ENCODE measurements around the gene AUTS2.

Gene AUTS2

DNA sequence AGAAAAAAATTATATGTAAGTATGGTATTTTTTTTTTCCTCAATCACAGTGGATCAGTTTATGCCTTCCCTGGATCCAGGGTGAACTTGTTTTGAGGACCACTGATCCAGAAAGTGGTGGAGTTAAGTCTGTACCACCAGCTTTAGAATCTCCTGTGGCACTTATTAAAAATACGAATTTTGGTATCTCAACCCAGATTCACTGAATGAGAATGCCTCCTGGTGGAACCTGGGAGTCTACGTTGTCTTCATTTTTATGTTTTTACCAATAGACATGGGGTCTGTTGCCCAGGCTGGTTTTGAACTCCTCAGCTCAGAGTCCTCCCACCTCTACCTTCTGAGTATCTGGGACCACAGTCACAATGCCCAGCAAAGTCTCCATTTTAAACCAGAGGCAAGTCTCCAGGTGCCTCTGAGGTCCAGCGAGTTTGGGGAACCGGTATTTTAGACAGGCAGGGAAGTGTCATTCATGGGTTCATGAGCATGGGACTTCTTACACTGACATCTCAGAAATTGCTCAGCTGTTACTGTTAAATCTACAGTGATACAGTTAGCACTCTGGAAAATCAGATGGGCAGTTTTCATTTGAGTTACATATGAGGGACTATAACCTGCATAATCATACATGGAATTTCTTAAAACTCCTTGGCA, 200.9 kb downstream of the AUTS2 start:
- DNase-seq = no peak

DNA sequence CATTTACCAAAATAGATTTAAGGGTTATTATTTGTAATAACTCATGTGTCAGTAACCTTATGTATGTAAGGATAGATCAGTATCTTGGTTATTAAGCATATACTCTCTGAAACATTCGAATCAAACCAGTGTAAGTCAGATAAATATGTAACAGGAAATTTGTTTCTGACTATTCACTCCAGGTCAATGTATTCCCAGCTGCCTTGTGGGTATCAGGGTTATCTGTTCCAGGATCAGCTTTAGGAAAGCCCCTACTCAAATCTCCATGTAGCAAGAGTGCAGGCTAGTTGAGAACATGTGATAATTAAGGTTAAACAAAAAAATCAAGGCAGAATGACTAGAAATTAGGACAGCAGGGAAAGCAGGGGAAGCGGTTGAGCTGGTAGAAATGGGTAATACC, 201.7 kb downstream of the AUTS2 start:
- no peak for DNase-seq

GRCh38 chr7:69800495-69800894, 202.2 kb downstream of the AUTS2 start:
- DNase-seq = no peak

- no peak for DNase-seq
Observed at GRCh38 chr7:69801729-69802682, 203.7 kb downstream of the AUTS2 start.

- no peak for DNase-seq
Observed at GRCh38 chr7:69803699-69804516, 205.6 kb downstream of the AUTS2 start.

DNA sequence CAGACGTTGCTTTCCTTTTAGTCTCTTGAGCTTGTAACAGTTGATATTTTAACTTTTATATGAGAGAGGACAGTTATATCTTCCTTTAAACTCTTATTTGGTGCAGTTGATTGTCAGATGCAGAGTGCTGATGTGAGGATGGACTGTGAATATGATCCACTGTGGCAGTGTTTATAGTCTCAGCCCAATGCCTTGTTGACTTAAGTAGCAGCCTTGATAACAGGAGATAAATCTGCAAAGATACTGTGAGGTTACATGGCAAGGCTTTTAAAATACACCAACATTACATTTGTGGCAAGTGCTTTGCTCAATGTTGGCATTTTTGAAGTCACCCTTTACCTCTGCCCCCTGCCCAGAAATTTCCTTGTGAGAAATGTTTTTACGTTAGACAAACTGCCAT, 206.7 kb downstream of the AUTS2 start:
- no peak for DNase-seq

DNA sequence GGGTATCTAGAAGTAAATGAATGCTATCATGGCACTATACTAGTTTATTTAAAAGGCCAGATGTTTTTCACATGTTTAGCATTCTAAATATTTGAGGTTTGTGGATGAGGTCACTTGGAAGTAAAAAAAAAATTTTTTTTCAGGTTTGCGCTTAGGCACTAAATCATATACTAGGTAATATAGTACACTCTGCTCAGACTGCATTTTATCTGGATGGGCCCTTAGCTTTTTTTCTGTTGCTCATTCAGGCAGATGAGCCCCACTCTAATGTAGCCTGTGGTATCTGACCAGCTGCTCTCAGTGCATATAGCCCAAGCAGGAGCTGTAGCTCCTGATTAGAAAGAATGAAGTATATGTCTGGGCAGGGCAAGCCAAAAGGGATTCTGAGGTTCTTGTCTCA, 210.1 kb downstream of the AUTS2 start:
- no peak for DNase-seq

- no peak for DNase-seq
Observed at GRCh38 chr7:69811476-69812308, 213.4 kb downstream of the AUTS2 start.

GRCh38 chr7:69812756-69813155, 214.5 kb downstream of the AUTS2 start:
- no peak for DNase-seq

- no peak for DNase-seq
Observed at GRCh38 chr7:69813637-69814240, 215.5 kb downstream of the AUTS2 start.

DNA sequence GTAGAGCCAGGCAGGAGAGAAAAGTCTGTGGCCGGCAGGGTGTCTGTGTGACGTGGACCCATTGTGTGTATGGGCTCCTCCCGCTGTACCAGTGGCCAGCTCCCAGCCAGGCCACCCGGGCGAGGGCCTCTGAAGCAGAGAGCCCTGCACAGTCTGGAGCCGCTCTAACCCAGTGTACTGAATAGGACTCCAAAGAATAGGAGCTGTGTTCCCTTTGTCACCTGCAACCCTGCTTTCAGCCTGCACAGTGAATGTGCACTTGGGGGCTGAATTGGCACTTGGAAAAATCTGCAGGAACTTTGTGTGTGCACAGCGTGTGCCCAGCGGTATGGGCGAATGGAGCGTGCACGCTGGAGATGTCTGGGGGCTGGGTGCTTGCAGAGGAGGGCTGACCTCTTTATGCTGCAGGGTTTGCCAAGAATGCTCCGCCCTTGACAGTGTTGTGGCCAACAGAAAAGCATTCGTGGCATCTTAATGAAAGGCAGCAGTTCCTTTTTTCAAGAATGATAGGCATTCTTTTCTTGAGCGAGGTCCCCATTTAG, 216.2 kb downstream of the AUTS2 start:
- no peak for DNase-seq

DNA sequence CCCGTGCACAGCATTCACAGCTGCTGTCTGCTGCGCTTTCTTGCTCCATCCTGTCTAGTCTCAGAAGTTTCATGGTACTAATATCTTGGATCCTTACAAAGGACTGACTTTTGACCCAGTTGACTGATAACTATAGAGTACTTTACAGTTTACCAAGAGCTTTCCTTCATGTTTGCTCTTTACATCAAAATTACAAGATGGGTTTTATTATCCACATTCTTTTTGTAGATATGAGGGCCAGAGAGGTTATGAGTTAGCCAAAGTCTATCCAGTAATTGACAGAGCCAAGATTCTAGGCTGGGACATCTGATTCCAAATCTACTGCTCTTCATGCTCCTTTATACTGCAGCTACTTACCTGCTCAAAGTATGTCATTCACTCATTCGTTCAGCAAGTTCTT, 218.2 kb downstream of the AUTS2 start:
- DNase-seq = no peak

GRCh38 chr7:69817121-69817520, 218.8 kb downstream of the AUTS2 start:
- no peak for DNase-seq

- DNase-seq = no peak
Observed at GRCh38 chr7:69817841-69818635, 219.8 kb downstream of the AUTS2 start.

DNA sequence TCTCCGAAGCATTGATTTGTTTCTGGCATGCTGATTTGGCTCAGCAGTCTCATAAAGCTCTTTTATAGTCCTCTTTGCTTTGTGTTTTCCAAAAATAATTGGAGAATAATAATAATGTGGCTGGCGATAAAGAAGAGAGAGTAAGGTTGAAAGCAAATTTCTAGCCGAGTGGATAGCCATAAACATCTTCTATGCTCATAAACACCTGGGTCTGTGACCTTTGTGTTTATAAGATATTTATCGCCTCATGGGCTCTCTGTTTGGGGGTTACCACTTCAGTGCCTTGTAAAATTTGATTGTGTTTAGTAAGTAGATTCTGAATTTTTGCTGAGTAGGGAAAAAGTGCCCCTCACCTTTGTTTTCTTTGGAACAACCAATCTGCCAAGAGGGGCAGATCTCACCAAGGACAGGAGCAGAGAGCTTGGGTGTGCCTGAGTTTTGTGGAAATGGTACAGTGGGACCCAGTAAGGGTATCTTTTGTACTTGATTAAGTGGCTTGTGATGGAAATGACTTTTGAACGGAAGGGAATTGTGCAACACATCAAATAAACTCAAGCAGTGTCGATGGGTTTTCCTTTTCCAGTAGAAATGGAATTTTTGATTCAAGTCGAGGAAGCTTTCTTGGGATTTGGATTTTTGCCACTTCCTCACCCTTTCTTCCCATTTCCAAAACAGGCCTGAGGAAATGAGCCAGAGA, 220.5 kb downstream of the AUTS2 start:
- no peak for DNase-seq

DNA sequence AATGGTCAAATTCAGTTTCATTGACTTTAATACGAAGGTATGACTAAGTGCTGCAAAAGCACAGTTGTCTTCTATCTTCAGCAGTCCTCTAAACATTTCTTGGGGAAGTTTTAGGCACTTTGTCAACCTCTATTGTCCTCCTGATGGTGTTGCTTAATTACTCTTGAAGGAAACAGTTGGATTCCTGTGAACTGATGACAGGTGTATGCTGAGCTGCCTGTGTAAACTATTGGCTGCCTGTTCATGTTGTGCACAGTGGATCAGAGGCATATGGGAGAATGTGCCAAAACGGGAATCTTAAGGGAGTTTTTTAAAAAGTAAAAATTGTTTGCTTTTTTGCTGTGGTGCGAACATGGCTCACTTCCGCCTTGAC, 221.0 kb downstream of the AUTS2 start:
- DNase-seq = no peak

DNA sequence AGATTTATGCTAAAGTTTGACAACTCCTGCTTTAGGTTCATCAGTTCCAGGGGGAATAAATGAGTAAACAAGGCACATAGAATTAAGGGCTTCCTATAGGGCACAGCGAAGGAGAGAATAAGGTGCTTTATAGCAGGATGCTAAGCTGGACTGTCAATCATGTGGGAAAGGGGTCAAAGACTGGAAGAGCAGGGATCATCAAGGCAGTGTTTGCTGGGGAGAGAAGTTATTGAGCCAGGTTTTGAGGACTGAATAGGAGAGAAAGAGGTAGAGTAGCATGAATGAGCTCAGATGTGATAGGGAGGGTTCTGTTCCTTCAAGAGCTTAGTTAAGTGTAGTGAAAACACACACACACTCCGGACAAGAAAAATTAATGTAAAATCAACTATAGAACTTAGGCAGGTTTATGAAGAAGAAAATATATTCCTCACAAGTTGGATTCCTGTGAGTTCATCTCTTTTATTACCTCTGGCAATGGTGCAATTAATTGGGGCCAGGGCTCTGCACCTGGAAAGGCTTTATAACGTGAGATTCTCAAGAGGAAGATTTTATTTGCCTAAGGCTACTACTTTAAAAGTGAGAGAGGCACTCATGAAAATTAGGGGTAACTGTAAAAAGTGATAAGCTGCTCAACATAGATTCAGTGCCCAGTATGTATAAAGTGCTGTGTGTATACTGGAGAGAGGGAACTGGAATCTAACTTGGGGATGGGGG, 222.4 kb downstream of the AUTS2 start:
- DNase-seq = no peak

DNA sequence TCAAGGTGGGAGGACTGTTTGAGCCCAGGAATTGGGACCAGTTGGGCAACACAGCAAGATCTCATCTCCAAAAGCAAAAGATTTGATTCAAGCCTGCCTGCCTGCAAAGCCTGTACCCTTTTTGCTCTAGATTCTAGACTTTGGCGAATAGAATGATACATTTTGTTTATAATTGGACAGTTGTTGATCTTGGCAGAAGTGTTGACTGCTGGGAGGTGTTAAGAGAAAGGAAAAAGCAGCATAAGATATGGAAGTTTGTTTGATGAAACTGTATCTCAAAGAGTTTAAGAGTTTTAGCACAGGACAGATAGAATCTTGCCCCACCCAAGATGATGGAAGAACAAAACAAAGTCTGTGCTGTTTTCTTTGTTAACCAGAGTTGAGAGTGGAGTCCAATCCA, 224.1 kb downstream of the AUTS2 start:
- no peak for DNase-seq

DNA sequence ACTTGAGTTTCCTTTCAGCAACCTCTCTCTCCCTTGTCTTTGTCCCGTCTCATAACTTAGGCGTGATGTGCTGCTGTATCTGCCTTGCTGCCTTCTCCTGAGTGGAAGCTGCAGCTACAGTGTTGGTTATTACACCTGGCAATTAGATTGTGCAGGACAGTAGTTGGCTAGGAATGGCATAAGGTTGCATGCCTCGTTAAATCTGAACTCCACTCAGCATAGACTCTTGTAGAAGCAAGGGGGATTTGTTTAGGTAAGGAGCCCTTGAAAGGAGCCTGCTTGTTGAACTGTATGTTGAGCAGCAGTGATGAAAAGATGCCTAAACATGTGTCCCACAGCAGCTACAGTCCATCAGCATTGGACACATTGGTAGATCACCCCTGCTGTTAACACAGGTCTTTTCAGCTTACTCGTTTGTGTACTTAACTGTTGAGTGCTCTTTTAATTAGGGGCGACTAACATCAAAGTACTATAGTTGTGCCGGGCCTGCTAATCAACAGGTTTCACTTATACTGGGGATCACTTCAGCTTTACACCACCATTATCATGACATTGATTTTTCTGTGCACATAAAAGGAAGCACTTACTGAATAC, 225.0 kb downstream of the AUTS2 start:
- no peak for DNase-seq

Data from effector CD4-positive, alpha-beta T cell (primary cell).